HEK293T (cell line): Measurements from ENCODE around the gene CALB2.

ENCODE experiments used
- CTCF ChIA-PET: fragments of 350-600 bp; formaldehyde crosslinking; extraction: SDS; loops from one replicate; lab custom pipeline; 2021; ENCODE audit warnings: antibody characterized with exemption, inconsistent platforms; lab: Yijun Ruan, JAX
- POLR2A ChIA-PET: fragments of 350-600 bp; formaldehyde crosslinking; extraction: SDS; loops from one replicate; lab custom pipeline; 2020; ENCODE audit warnings: antibody characterized with exemption, inconsistent platforms; lab: Yijun Ruan, JAX
- DNase-seq: peaks from one replicate; pipeline ENCODE4 v3.0.0; 2012; ENCODE audit warnings: mixed read lengths; ENCODE audit errors: extremely low spot score
- ARNT ChIP-seq: fragments of 450-650 bp; IDR thresholded peaks from 2 replicates; pipeline ENCODE4 v1.6.1; 2017; ENCODE audit warnings: mild to moderate bottlenecking
- BHLHE40 ChIP-seq: fragments of 450-650 bp; IDR thresholded peaks from 2 replicates; pipeline ENCODE4 v1.6.1; 2016; ENCODE audit warnings: mild to moderate bottlenecking, moderate library complexity, borderline replicate concordance
- CTBP1 ChIP-seq: fragments of 450-650 bp; IDR thresholded peaks from 2 replicates; pipeline ENCODE4 v1.6.1; 2016; ENCODE audit warnings: borderline replicate concordance
- ELF4 ChIP-seq: fragments of 450-650 bp; IDR thresholded peaks from 2 replicates; pipeline ENCODE4 v1.6.1; 2017; ENCODE audit warnings: antibody characterized with exemption
- FOXA1 ChIP-seq: fragments of 450-650 bp; IDR thresholded peaks from 2 replicates; pipeline ENCODE4 v1.6.1; 2016; ENCODE audit warnings: mild to moderate bottlenecking
- FOXK2 ChIP-seq: fragments of 450-650 bp; IDR thresholded peaks from 2 replicates; pipeline ENCODE4 v1.6.1; 2016; ENCODE audit warnings: mild to moderate bottlenecking
- FOXM1 ChIP-seq: fragments of 450-650 bp; IDR thresholded peaks from 2 replicates; pipeline ENCODE4 v1.6.1; 2017; ENCODE audit warnings: mild to moderate bottlenecking, borderline replicate concordance
- HDGF ChIP-seq: fragments of 450-650 bp; IDR thresholded peaks from 2 replicates; pipeline ENCODE4 v1.6.1; 2017; ENCODE audit warnings: antibody characterized with exemption, borderline replicate concordance
- L3MBTL2 ChIP-seq: fragments of 450-650 bp; conservative IDR thresholded peaks from 2 replicates; pipeline ENCODE4 v1.6.1; 2016; ENCODE audit warnings: mild to moderate bottlenecking
- LEF1 ChIP-seq: fragments of 450-650 bp; IDR thresholded peaks from 2 replicates; pipeline ENCODE4 v1.6.1; 2017; ENCODE audit warnings: mild to moderate bottlenecking, borderline replicate concordance
- NFRKB ChIP-seq: fragments of 450-650 bp; IDR thresholded peaks from 2 replicates; pipeline ENCODE4 v1.6.1; 2016; ENCODE audit warnings: mild to moderate bottlenecking, moderate library complexity
- SP1 ChIP-seq: fragments of 450-650 bp; IDR thresholded peaks from 2 replicates; pipeline ENCODE4 v1.6.1; 2017
- SUZ12 ChIP-seq: fragments of 450-650 bp; IDR thresholded peaks from 2 replicates; pipeline ENCODE4 v1.6.1; 2016; ENCODE audit warnings: mild to moderate bottlenecking
- TARDBP ChIP-seq: fragments of 450-650 bp; IDR thresholded peaks from 2 replicates; pipeline ENCODE4 v1.6.1; 2016
- ZNF384 ChIP-seq: fragments of 450-650 bp; IDR thresholded peaks from 2 replicates; pipeline ENCODE4 v1.6.1; 2016
- TF ChIP-seq, protein P1 (sequence below): fragments of 450-650 bp; IDR thresholded peaks from 2 replicates; pipeline ENCODE4 v1.6.1; 2016

The CALB2 gene

DNA sequence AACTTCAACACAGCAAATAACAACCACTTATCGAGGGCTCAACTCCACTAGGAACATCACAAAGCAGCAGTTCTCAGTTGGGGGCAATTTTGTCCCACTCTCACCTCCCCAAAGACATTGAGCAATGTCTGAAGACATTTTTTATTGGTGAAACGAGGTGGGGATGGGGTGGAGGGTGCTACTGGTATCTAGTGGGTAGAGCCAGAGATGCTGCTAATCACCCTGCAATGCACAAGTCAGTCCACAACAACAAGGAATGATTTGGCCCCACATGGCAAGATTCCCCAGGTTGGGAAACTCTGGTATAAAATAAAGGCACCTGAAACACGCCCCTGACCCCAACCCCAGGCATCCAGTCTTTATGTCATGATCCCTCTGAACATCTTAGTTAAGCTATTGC, 50.0 kb downstream of the CALB2 start:
- TF ChIP-seq L3MBTL2, result no peak
- TF ChIP-seq CTBP1, result no peak
- TF ChIP-seq ARNT, result no peak
- TF ChIP-seq ELF4, result no peak
- TF ChIP-seq, protein P1, sequence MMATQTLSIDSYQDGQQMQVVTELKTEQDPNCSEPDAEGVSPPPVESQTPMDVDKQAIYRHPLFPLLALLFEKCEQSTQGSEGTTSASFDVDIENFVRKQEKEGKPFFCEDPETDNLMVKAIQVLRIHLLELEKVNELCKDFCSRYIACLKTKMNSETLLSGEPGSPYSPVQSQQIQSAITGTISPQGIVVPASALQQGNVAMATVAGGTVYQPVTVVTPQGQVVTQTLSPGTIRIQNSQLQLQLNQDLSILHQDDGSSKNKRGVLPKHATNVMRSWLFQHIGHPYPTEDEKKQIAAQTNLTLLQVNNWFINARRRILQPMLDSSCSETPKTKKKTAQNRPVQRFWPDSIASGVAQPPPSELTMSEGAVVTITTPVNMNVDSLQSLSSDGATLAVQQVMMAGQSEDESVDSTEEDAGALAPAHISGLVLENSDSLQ, result no peak
- no peak for TF ChIP-seq FOXK2
- no peak for TF ChIP-seq FOXM1
- no peak for TF ChIP-seq ZNF384
- no peak for TF ChIP-seq NFRKB
- TF ChIP-seq BHLHE40, result no peak
- DNase-seq, result no peak
- POLR2A ChIA-PET, result no interaction called here
- CTCF ChIA-PET, result no interaction called here

DNA sequence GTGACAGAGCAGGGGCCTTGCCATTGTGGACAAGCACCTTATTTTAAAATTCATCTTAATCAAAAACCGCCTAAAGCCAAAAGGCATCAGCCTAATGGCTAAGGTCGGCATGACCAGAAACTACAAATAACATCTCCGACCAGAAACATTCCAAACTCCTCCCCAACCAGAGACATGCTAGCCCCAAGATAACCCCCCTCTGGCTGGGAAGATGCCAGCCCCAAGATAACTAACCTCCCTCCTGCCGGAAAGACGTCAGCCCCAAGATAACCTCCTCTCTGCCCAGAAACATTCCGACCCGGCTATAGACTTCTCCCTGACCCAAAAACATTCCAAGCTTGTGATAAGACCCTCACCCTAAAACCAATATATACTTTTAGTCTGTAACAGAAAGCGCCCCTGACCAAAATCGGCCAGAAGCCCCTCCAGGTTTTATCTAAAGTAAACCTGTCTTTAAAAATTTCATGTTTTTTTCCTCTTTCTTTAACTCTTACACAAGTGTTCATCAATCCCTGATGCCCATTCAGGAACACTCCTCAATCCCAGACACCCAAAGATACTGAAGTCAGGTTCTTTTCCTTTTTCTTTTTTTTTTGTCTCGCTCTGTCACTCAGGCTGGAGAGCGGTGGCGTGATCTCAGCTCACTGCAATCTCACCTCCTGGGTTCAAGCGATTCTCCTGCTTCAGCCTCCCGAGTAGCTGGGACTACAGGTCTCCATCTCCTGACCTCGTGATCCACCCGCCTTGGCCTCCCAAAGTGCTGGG, 50.7 kb downstream of the CALB2 start:
- DNase-seq, result no peak
- ChIA-PET POLR2A (no interaction called here), CTCF (no interaction called here)
- TF ChIP-seq SUZ12 (no peak), L3MBTL2 (no peak), CTBP1 (no peak), SP1 (no peak), BHLHE40 (no peak), TARDBP (no peak), LEF1 (no peak), NFRKB (no peak), FOXM1 (no peak), ELF4 (no peak)

DNA sequence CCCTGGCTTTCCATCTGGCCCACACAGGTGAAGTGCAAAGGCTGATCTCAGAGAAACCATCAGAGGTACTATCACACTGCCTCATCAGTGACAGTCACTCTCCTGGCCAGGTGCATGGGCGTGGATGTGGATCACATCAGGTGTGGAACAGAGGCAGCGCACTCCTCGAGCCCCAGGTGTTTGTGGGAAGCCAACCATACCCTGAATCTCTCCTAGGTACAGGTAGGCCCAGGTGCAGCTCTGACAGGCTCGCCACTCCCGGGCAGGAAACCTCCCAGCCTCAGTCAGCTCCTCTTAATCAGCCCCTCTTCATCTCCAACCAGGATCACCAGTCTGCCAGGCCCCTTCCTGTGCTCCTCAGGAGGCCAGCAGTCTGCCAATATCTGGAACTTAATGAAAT, 51.6 kb downstream of the CALB2 start:
- ChIA-PET POLR2A (no interaction called here), CTCF (no interaction called here)
- TF ChIP-seq ZNF384, result no peak
- no peak for TF ChIP-seq ARNT
- no peak for TF ChIP-seq FOXA1
- TF ChIP-seq CTBP1, result no peak
- TF ChIP-seq SUZ12, result no peak
- TF ChIP-seq ELF4, result no peak
- TF ChIP-seq FOXK2, result no peak
- no peak for TF ChIP-seq L3MBTL2
- no peak for TF ChIP-seq SP1
- TF ChIP-seq, protein P1, result no peak
- TF ChIP-seq FOXM1, result no peak
- no peak for TF ChIP-seq HDGF
- no peak for TF ChIP-seq NFRKB
- no peak for TF ChIP-seq TARDBP
- TF ChIP-seq BHLHE40, result no peak
- TF ChIP-seq LEF1, result no peak

DNA sequence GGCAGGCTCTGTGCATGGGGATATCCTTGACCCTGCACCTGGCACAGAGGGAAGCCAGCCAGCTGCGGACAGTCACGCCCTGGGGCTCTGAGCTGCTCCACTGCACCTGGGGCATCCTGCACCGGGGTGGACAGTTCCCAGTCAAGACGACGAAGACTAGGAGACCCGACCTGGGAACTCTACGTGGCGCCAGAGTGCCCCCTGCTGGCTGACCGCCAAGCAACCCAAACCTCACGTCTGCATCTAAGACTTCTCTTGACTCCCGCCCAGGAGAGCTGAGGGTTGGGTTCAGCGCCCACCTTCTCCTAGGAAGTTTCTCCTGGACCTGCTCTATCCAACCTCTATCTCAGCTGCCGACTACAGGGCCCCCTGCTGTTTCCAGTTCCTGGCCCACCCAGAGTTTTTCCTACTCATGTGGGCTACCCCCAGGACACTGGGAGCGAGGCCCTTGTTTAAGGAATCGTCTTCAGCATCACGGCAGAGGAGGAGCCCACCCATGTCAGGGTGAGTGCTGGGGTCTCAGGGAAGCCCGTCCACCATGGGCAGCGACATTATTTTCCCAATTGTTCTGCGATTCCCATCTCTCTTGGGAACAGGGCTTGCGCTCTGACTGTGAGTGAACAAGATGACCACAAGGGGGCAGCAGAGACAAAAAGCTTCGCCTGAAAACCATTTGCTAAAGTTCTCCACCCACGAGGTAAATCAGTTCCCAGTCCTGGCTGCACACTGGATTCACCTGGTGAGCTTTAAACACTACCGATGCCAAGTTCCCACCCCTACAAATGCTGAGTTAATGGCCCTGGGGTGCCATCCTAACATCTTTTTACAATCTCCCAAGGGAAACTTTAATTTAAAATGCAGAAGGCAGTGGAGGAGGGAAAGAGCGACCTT, 54.0 kb downstream of the CALB2 start:
- peak; percentile 84 for DNase-seq
- ChIA-PET CTCF (interaction anchor here (0.6 to 2.6 kb wide), 21 partner anchors 9 to 634 kb away, joined by 3 to 15 read pairs (median 4); no protein-coding TSS in a partner anchor), POLR2A (interaction anchor here (1.0 kb wide), 1 partner anchor 14 kb away, joined by 3 read pairs; no protein-coding TSS in a partner anchor)
- TF ChIP-seq ELF4 (no peak), L3MBTL2 (peak; percentile 35)

More for the DNA sequence above, 51.6 kb downstream of the CALB2 start:
- no peak for DNase-seq

DNA sequence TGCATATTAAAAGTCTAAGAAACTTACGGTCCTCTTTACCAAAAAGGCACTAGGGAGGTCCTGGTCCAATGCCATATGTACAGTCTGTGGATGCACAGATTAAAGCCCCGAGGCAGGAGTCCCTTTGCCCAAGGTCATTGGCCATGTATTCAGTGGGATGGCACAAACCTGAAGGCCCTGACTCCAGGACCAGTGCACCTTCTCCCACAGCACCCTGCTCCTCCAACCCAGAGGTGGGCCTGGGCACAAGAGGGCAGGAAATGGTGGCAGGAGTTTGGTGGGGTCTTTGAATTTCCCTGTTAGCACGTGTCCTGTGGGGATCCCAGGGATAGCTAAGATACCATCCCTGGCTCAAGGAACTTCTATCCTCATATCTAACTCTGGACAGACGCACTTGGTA, 54.8 kb downstream of the CALB2 start:
- ChIA-PET CTCF (interaction anchor here (0.7 to 2.6 kb wide), 13 partner anchors 10 to 634 kb away, joined by 3 to 15 read pairs (median 4); no protein-coding TSS in a partner anchor), POLR2A (interaction anchor here (1.0 kb wide), 1 partner anchor 13 kb away, joined by 3 read pairs; no protein-coding TSS in a partner anchor)
- no peak for DNase-seq
- TF ChIP-seq FOXK2 (no peak), ELF4 (no peak), ARNT (no peak), CTBP1 (no peak), LEF1 (no peak), SP1 (no peak), L3MBTL2 (no peak), SUZ12 (no peak), FOXM1 (no peak), FOXA1 (no peak), ZNF384 (no peak), BHLHE40 (no peak), TARDBP (no peak)
- TF ChIP-seq, protein P1, result no peak

DNA sequence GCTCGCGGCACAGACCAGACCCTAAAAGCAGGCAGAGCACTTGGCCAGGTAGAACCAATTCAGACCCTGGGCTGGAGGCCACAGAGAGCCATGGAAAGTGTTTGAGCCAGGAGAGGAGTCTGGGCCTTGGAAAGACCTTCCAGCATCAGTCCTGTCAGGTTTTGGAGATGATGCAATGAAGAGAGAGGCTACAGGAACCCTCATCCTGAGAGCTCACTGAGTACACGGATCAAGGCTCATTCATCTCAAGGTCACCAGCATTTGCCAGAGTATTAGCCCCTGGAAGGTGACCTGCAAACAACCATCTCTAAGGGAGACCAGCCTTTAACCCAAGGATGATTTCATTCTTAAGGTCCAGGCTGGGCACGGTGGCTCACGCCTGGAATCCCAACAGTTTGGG, 55.5 kb downstream of the CALB2 start:
- POLR2A ChIA-PET, result no interaction called here
- no peak for DNase-seq
- CTCF ChIA-PET, result interaction anchor here (2.6 kb wide), 1 partner anchor 86 kb away, joined by 15 read pairs; no protein-coding TSS in a partner anchor
- TF ChIP-seq L3MBTL2 (no peak), SUZ12 (no peak), FOXK2 (no peak), NFRKB (no peak), HDGF (no peak), ELF4 (no peak), LEF1 (no peak), TARDBP (no peak), BHLHE40 (no peak), CTBP1 (no peak)
